GM21515 (cell line): Measurements from ENCODE around the gene TMEM231.
A peak's percentile ranks its signal among the peaks of the same experiment; 100 is the strongest.
"Not testable (repeated sequence)": the region's sequence is repeated elsewhere in the genome, so short reads cannot be mapped to it uniquely, and the experiment has no call there.

Experiments
- ATAC-seq: cut with Tn5 transposase; IDR thresholded peaks from one replicate; pipeline ENCODE4 v1.9.1; 2021; ENCODE audit not compliant: unreplicated experiment

Gene TMEM231

GRCh38 chr16:75567911-75568310, 11.9 kb upstream of the TMEM231 start:
- ATAC-seq = no peak

- no peak for ATAC-seq
These were observed 10.8 kb upstream of the TMEM231 start for GRCh38 chr16:75566758-75567255.

- peak; percentile 62 for ATAC-seq
These were observed 10.1 kb upstream of the TMEM231 start, which contains the start of gene GABARAPL2 for GRCh38 chr16:75566040-75566757. TSS of gene GABARAPL2 (plus strand) at chr16:75566379. CDS start at chr16:75566487, 108 bp downstream.

DNA sequence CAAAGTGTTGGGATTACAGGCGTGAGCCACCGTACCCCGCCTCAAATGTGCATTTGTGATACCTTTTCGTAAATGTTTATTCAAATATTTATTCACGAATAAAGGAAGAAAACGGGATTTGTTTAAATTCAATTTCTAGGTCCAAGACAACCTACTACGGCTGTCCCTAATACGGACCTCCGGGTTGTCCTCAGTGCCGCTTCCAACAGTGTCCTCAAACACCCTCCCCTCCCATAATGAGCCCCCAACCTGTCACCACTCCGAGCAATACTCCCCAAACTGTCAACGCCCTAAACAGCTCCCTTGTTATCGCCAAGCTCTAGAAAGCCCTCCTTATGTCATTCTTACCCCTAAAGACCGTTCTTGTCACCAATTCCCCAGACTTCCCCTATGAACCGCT, 9.6 kb upstream of the TMEM231 start:
- peak; percentile 5 for ATAC-seq

DNA sequence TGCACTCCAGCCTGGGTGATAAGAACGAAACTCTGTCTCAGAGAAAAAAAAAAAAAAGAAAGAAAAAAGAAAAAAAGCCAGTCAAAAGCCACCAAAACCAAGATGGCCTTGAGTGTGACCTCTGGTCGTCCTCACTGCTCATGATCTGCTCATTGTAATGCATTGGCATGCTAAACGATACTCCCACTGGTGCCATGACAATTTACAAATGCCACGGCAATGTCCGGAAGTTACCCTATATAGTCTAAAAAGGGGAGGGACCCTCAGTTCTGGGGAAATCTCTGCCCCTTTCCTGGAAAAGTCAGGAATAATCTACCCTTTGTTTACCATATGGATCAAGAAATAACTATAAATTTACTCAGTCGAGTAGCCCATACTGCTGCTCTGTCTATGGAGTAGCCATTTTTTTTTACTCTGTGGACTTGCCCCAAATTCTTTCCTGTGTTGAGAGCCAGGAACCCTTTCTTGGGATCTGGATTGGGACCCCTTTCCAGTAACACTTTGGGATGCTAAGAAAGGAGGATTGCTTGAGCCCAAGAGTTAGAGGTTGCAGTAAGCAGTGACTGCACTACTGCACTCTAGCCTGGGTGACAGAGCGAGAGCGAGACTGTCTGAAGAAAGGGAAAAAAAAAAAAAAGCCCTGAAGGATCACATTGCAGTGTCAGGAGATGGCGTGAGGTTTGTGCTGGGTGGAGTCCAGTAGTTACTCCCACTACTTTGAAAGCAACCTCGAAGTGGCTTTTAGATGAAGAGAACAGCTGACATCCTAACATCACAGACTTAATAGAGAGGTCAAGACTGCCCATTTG, 3.7 kb upstream of the TMEM231 start:
- ATAC-seq = no peak

- ATAC-seq = no peak
These were observed 2.9 kb upstream of the TMEM231 start for GRCh38 chr16:75558846-75559401.

DNA sequence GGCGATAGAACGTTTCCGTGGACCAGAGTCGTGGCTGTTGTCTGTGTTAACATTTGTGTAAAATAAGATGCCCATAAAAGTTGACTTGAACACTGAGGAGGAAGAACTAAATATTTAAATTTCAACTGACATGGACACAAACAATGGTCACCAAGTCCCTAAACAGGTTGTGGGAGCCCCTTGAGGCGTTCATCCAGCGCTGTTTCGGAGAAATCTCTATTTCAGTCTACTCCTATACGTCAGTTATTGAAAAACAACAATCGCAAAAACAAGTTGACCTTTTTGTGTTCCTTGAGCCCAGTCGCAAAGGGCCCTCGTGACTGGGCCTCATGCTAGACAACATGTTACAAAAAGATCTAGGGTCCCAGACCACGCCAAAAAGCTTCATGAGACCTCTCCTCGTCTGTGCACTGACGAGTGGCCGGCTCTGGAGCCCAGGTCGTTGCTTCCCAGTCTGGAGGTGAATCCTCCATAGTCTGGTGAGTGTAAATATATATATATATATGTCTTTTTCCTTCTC, 439 bp upstream of the TMEM231 start:
- no peak for ATAC-seq

- ATAC-seq = peak; percentile 31
These were observed 792 bp downstream of the TMEM231 start for GRCh38 chr16:75555213-75555706.

- no peak for ATAC-seq
These were observed 3.1 kb downstream of the TMEM231 start for GRCh38 chr16:75552951-75553350.

DNA sequence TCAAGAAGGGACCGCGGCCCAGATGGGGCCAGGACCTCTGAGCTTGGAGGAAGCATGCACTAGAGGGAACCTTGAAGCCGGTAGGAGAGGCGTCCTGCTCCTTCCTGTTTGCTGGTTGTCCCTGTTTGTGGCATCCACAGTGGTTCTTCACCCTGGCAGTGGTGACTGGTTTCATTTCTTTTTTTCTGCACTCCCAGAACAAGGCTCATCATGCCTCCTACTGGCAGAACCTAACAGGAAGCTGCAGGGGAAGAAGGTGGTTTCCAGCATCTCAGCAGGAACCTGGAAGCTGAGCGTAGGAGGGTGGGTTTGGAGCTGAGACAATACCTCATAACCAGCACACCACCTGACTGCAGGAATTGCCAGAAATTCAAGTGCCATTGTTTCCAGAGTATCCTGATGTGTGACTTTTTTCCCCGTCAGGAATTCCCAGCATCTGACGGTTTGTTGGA, 5.8 kb downstream of the TMEM231 start:
- ATAC-seq = peak; percentile 68

DNA sequence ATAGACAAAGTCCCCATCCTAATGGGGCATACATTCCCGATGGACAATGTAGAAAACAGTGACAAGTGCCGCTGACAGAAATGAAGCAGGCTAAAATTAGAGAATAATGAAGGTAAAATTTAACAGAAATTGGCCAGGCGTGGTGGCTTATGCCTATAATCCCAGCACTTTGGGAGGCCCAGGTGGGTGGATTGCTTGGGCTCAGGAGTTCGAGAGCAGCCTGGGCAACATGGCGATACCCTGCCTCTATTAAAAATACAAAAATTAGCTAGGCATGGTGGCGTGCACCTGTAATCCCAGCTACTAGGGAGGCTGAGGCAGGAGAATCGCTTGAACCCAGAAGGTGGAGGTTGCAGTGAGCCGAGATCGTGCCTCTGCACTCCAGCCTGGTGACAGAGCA, 7.6 kb downstream of the TMEM231 start:
- not testable (repeated sequence) for ATAC-seq

DNA sequence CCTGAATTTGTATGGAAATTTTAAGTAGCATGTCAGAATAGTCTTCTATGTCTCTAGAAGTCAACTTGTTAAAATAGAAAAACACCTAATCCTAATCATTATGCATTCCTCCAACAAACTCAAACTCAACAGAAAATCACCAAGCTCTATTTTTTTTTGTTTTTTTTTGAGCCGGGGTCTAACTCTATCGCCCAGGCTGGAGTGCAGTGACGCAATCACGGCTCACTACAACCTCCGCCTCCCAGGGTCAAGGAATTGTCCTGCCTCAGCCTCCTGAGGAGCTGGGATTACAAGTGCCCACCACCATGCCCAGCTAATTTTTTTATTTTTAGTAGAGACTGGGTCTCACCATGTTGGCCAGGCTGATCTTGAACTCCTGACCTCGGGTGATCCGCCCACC, 9.8 kb downstream of the TMEM231 start:
- no peak for ATAC-seq

- ATAC-seq = not testable (repeated sequence)
These were observed 10.2 kb downstream of the TMEM231 start for GRCh38 chr16:75545879-75546278.

DNA sequence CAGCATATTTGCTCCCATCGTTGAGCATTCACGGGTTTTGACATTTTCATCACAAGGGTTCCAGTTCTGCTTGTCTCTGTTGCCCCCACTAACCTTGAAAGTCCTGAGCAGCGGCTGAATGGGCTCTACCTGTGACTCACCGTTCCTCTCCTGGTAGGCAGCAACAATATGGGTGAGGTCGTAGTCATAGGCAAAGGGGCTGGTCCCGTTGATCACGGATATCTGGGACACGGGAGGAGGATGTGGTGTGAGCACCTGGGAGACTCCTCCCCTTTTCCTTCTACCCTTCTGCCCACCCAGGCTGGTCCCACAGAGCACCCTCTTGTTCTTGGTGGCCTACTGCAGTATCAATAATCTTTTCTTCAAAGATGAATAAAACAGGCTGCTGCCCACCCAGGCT, 13.6 kb downstream of the TMEM231 start:
- ATAC-seq = not testable (repeated sequence)

- ATAC-seq = no peak
These were observed 14.8 kb downstream of the TMEM231 start for GRCh38 chr16:75541236-75541635.

GRCh38 chr16:75538882-75539565, 17.0 kb downstream of the TMEM231 start:
- ATAC-seq = not testable (repeated sequence)

- no peak for ATAC-seq
These were observed 18.3 kb downstream of the TMEM231 start for GRCh38 chr16:75537776-75538175.

DNA sequence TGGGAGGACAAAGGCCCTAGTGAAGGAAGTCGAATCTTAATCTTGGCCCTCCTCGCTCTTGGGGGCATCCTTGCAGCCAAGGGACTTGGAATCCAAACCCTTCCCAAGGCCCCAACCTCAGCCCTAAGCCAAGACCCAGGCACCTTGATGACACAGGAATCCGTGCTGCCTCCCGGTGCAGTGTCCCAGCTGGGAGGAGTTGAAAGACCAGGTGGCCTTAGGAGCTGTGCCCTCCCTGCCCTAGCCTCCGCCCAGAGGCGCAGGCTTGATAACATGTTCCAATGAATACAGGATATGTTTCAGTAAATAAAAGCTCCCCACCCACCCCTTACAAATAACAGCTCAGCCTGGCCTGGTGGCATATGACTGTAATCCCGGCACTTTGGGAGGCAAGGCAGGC, 20.2 kb downstream of the TMEM231 start, which contains the start of gene CHST5:
Gene CHST5 (minus strand): TSS at position 208 of the 400 bp plus-strand sequence. CDS start 5,724 bp downstream, outside the sequence.
- no peak for ATAC-seq

DNA sequence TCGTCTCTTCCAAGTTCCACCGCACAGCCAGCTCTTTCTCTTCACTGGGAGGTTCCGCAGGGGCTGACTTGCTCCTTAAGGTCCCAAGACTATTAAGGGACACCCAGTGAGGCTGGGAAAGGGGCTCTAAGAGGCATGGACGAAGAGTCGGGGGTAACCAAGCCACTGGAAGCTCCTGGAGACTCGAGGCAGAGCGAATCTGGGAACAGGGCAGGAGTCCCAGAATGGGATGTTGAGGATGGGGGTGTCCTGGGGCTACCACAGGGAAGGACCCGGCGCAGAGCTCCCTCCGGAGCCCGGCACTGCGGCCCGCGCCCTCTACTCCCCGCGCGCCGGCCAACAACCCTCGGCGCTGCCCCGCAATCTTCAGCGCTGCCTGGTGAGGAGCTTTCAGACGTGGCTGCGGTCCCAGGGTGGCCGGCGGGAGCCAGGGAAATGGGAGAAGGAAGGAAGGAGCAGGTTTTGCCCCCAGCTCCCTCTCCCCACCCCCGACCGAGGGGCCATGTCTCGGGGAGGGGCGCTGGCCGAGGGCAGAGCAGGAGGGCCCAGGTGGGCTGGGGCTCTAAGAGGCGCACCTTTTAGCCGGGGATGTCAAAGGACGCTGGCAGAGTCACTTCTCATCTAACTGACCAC, 20.7 kb downstream of the TMEM231 start:
- ATAC-seq = no peak
